HCT116 (cell line): ENCODE results near the gene SLC25A52. TPM values are rescaled to one million over a fixed set of nuclear protein-coding genes. Genes with fewer than 3 reads are reported as not detected.

Experiments
- ATAC-seq: fragments of 200-7000 bp; cut with Tn5 transposase; 2 replicates; pipeline ENCODE4 v1.9.1; 2020; ENCODE audit warnings: mild to moderate bottlenecking, moderate library complexity
- BruUV-seq: library from RNA; stranded (reverse); fragments of 400-500 nt; replicated peaks from 2 replicates; lab custom pipeline; 2021; lab: Mats Ljungman, UMichigan
- CTCF ChIA-PET: fragments of 300-600 bp; sonication (Branson Sonifier 250); formaldehyde crosslinking; loops from one replicate; lab custom pipeline; 2021; ENCODE audit warnings: antibody characterized with exemption; lab: Charles Lee
- POLR2A ChIA-PET: fragments of 300-600, 350-600 bp; sonication (Branson Sonifier 250); formaldehyde crosslinking; loops from one replicate; lab custom pipeline; 2021; ENCODE audit warnings: antibody characterized with exemption; lab: Charles Lee
- RAD21 ChIA-PET, 2 experiments: fragments of 300-600 bp; sonication (Branson Sonifier 250); formaldehyde crosslinking; loops; one replicate each; lab custom pipeline; 2023; ENCODE audit warnings: low total read pairs in 2 of 2; ENCODE audit not compliant: uncharacterized antibody in 2 of 2, unreplicated experiment in 2 of 2, low non-redundant PET in 1 of 2; lab: Charles Lee
- DNase-seq: peaks from one replicate; pipeline ENCODE4 v3.0.0-alpha.2; 2010; ENCODE audit warnings: low read depth, low spot score
- H2AFZ ChIP-seq: fragments of 200-600 bp; shearing (Covaris generic), sonication (generic); 2 replicates; pipeline ENCODE4 v1.6.1; 2017; ENCODE audit warnings: low read depth, mixed run types, mixed read lengths, antibody characterized with exemption, low read length; ENCODE audit not compliant: poor library complexity, severe bottlenecking
- H3K27ac ChIP-seq: 2 replicates; pipeline ENCODE4 v1.5.1; 2012; ENCODE audit warnings: low read depth, low read length
- H3K27me3 ChIP-seq: fragments of 200-600 bp; sonication (generic); 2 replicates; pipeline ENCODE4 v1.6.1; 2016; ENCODE audit warnings: mixed run types, low read length, mixed read lengths; ENCODE audit not compliant: insufficient read depth
- H3K36me3 ChIP-seq, 2 experiments: fragments of 200-500 bp in 1 of 2; fragments of 200-600 bp in 1 of 2; sonication (Bioruptor generic) in 1 of 2; sonication (generic) in 1 of 2; 2 replicates each; pipeline versions ENCODE4 v1.5.1 to v1.6.1; 2014 to 2016; ENCODE audit warnings: low read length in 2 of 2, inconsistent platforms in 1 of 2, mixed read lengths in 1 of 2, mixed run types in 1 of 2; ENCODE audit not compliant: insufficient read depth in 2 of 2, control insufficient read depth in 1 of 2
- H3K4me1 ChIP-seq, 2 experiments: fragments of 200-600 bp in 1 of 2; sonication (generic) in 1 of 2; 2 replicates each; pipeline versions ENCODE4 v1.5.1 to v1.6.1; 2012 to 2017; ENCODE audit warnings: low read length in 2 of 2, inconsistent platforms in 1 of 2, mild to moderate bottlenecking in 1 of 2, mixed read lengths in 1 of 2, mixed run types in 1 of 2, moderate library complexity in 1 of 2; ENCODE audit not compliant: insufficient read depth in 2 of 2, control insufficient read depth in 1 of 2
- H3K4me2 ChIP-seq: fragments of 200-600 bp; sonication (generic); 2 replicates; pipeline ENCODE4 v1.6.1; 2017; ENCODE audit warnings: mixed run types, low read length, mixed read lengths
- H3K4me3 ChIP-seq, 2 experiments: fragments of 200-600 bp in 1 of 2; sonication (generic) in 1 of 2; replicated peaks in 1 of 2; 2 replicates each; pipeline ENCODE4 v1.5.1; 2011 to 2016; ENCODE audit warnings: low read length in 2 of 2, control low read depth in 1 of 2, low read depth in 1 of 2, mild to moderate bottlenecking in 1 of 2, mixed read lengths in 1 of 2, mixed run types in 1 of 2
- H3K79me2 ChIP-seq: fragments of 200-600 bp; sonication (generic); 2 replicates; pipeline ENCODE4 v1.6.1; 2017; ENCODE audit warnings: mild to moderate bottlenecking, mixed run types, low read length, moderate library complexity, mixed read lengths; ENCODE audit not compliant: insufficient read depth
- H3K9ac ChIP-seq: fragments of 200-600 bp; sonication (generic); 2 replicates; pipeline ENCODE4 v1.6.1; 2016; ENCODE audit warnings: low read length, mixed read lengths
- H3K9me2 ChIP-seq: fragments of 200-600 bp; sonication (generic), shearing (Covaris generic); 2 replicates; pipeline ENCODE4 v1.6.1; 2017; ENCODE audit warnings: mixed run types, mild to moderate bottlenecking, moderate library complexity; ENCODE audit not compliant: insufficient read depth
- H3K9me3 ChIP-seq, 2 experiments: fragments of 200-500 bp in 1 of 2; fragments of 200-600 bp in 1 of 2; sonication (Bioruptor generic) in 1 of 2; sonication (generic) in 1 of 2; 2 replicates each; pipeline ENCODE4 v1.6.1; 2014 to 2017; ENCODE audit warnings: low read length in 2 of 2, mixed read lengths in 2 of 2, inconsistent platforms in 1 of 2, low read depth in 1 of 2, mild to moderate bottlenecking in 1 of 2, mixed run types in 1 of 2, moderate library complexity in 1 of 2; ENCODE audit not compliant: control insufficient read depth in 1 of 2, insufficient read depth in 1 of 2
- H4K20me1 ChIP-seq: fragments of 200-600 bp; sonication (generic), shearing (Covaris generic); 2 replicates; pipeline ENCODE4 v1.6.1; 2017; ENCODE audit warnings: mixed run types, mild to moderate bottlenecking, moderate library complexity; ENCODE audit not compliant: insufficient read depth
- CBX3 ChIP-seq: IDR thresholded peaks from 2 replicates; pipeline ENCODE4 v1.6.1; 2012; ENCODE audit warnings: low read depth
- CEBPB ChIP-seq: IDR thresholded peaks from 2 replicates; pipeline ENCODE4 v1.6.1; 2012; ENCODE audit warnings: low read depth
- EGR1 ChIP-seq: IDR thresholded peaks from 2 replicates; pipeline ENCODE4 v1.6.1; 2012; ENCODE audit warnings: low read depth
- ELF1 ChIP-seq: IDR thresholded peaks from 2 replicates; pipeline ENCODE4 v1.6.1; 2012; ENCODE audit warnings: low read depth, borderline replicate concordance
- EZH2 ChIP-seq: fragments of 200-600 bp; sonication (generic); IDR thresholded peaks from 2 replicates; pipeline ENCODE4 v1.6.1; 2017; ENCODE audit warnings: antibody characterized with exemption, mixed run types
- EZH2phosphoT487 ChIP-seq: fragments of 200-600 bp; IDR thresholded peaks from 2 replicates; pipeline ENCODE4 v1.6.1; 2018; ENCODE audit warnings: antibody characterized with exemption, borderline replicate concordance
- FOSL1 ChIP-seq: IDR thresholded peaks from 2 replicates; pipeline ENCODE4 v1.6.1; 2012; ENCODE audit warnings: low read depth
- JUND ChIP-seq: IDR thresholded peaks from 2 replicates; pipeline ENCODE4 v1.6.1; 2012
- POLR2A ChIP-seq: IDR thresholded peaks from 2 replicates; pipeline ENCODE4 v1.7.0; 2011; ENCODE audit warnings: borderline replicate concordance; ENCODE audit not compliant: insufficient read depth, insufficient read length; ENCODE audit errors: extremely low read depth
- POLR2AphosphoS5 ChIP-seq: IDR thresholded peaks from 2 replicates; pipeline ENCODE4 v1.6.1; 2011; ENCODE audit warnings: mild to moderate bottlenecking, low read depth, low read length, moderate library complexity
- RAD21 ChIP-seq: IDR thresholded peaks from 2 replicates; pipeline ENCODE4 v1.6.1; 2012; ENCODE audit warnings: low read depth, mild to moderate bottlenecking
- SIN3A ChIP-seq: IDR thresholded peaks from 2 replicates; pipeline ENCODE4 v1.6.1; 2012; ENCODE audit warnings: low read depth
- SP1 ChIP-seq: IDR thresholded peaks from 2 replicates; pipeline ENCODE4 v1.6.1; 2012; ENCODE audit warnings: low read depth
- YY1 ChIP-seq: IDR thresholded peaks from 2 replicates; pipeline ENCODE4 v1.6.1; 2011; ENCODE audit warnings: low read length, low read depth, moderate library complexity, mild to moderate bottlenecking; ENCODE audit not compliant: insufficient replicate concordance; ENCODE audit errors: extremely low read depth
- ZFX ChIP-seq: fragments of 450-650 bp; IDR thresholded peaks from 2 replicates; pipeline ENCODE4 v1.6.1; 2017
- ZNF274 ChIP-seq: fragments of 200-500 bp; sonication (Bioruptor generic); IDR thresholded peaks from 2 replicates; pipeline ENCODE4 v1.6.1; 2014; ENCODE audit warnings: mild to moderate bottlenecking, low read depth, low read length, inconsistent platforms
- intact Hi-C: fragments of 100-400 bp; cut with micrococcal nuclease; formaldehyde crosslinking; loops from 2 replicates; pipeline ENCODE4 v1.10.0; 2022
- total RNA-seq: library from RNA; stranded (reverse); gene quantifications from one replicate; pipeline ENCODE4 v1.2.1, GENCODE V29; 2021; ENCODE audit not compliant: unreplicated experiment
- TF ChIP-seq, protein P1 (sequence below), 3 experiments: fragments of 200-600 bp in 1 of 3; sonication (generic) in 1 of 3; IDR thresholded peaks in 2 of 3; conservative IDR thresholded peaks in 1 of 3; 2 replicates each; pipeline ENCODE4 v1.5.1; 2012 to 2017; ENCODE audit warnings: low read depth in 2 of 3, low read length in 2 of 3, antibody characterized with exemption in 1 of 3, borderline replicate concordance in 1 of 3, control low read depth in 1 of 3, mild to moderate bottlenecking in 1 of 3, mixed read lengths in 1 of 3, mixed run types in 1 of 3, moderate library complexity in 1 of 3; ENCODE audit not compliant: insufficient read depth in 1 of 3
- TF ChIP-seq, protein P2 (sequence below): IDR thresholded peaks from 2 replicates; pipeline ENCODE4 v1.6.1; 2011; ENCODE audit warnings: mild to moderate bottlenecking, low read length, moderate library complexity; ENCODE audit not compliant: insufficient replicate concordance; ENCODE audit errors: extremely low read depth

The SLC25A52 gene
- total RNA-seq, 1 experiment from 2014 or later: not detected

DNA sequence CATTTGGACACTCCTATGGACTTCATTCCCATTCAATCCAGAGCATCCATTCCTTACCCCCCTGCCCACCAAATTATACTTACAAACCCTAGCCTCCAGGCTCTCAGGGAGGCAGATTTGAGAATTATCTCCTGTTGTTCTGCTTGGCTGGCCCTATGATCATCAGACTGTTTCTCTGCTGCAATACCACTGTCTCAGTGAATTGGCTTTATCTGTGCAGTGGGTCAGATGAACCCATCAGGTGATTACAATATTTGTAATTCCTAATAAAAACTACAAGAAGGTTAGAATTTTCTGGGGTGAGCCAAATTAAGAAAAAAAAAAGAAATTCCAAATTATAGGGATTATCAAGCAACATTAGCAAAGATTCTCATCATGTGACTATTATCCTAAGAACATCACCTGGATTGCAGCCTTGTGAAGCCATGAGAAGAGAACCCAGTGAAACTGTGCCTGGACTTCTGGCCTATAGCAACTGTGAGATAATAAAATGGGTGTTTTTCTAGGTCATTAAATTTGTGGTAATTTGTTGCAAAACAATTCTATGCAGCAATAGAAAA, 17.8 kb upstream of the SLC25A52 start:
- no peak overlapping the region for H3K4me3 ChIP-seq
- intact Hi-C loops: no loop called here
- no peaks in the 10 kb centered on the region for H4K20me1 ChIP-seq
- BruUV-seq: no TSS peak
- H3K9ac ChIP-seq: no peak overlapping the region
- ChIA-PET CTCF (no interaction called here), RAD21 (no interaction called here), POLR2A (no interaction called here)
- H3K4me2 ChIP-seq: no peak overlapping the region
- H3K9me3 ChIP-seq: no peaks in the 10 kb centered on the region
- H3K36me3 ChIP-seq: no peaks in the 10 kb centered on the region
- TF ChIP-seq CBX3: 0 out of 2 replicates have a peak, but pooled peaks have one; percentile 53
- TF ChIP-seq POLR2AphosphoS5: no peak
- no peaks in the 10 kb centered on the region for H3K27me3 ChIP-seq
- DNase-seq (no peak), ATAC-seq (no peak)
- no peak overlapping the region for H2AFZ ChIP-seq
- H3K4me1 ChIP-seq: no peaks in the 10 kb centered on the region
- no peak overlapping the region for H3K27ac ChIP-seq
- H3K9me2 ChIP-seq: no peaks in the 10 kb centered on the region
- H3K79me2 ChIP-seq: no peaks in the 10 kb centered on the region

DNA sequence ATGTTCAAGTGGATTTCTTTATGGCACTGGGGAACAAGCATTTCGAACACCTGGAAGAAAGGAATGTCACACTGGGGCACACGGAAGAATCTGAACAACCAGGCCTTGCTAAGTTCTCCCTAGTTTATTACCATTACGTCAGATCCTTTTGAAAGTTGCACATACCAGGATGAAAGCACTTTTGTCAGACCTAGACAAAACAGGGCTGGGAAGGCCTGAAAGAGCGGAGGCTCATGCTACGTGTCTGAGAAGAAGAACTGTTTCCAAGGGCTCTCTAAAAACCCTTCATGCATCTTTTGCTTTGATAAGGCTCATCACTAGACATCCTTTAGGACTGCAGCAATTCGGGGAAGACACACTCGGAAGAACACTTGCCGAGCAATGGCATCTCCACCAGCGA, 15.4 kb upstream of the SLC25A52 start:
- H3K79me2 ChIP-seq: no peaks in the 10 kb centered on the region
- CTCF ChIA-PET: no interaction called here
- ATAC-seq: no peak

More for the DNA sequence above, 15.4 kb upstream of the SLC25A52 start:
- Histone ChIP-seq H3K27me3 (no peaks in the 10 kb centered on the region), H3K9me2 (no peaks in the 10 kb centered on the region), H3K9ac (no peak overlapping the region), H3K36me3 (no peaks in the 10 kb centered on the region), H3K4me2 (no peak overlapping the region), H3K9me3 (no peaks in the 10 kb centered on the region), H3K27ac (no peak overlapping the region), H3K4me1 (no peaks in the 10 kb centered on the region), H3K4me3 (no peak overlapping the region), H2AFZ (no peak overlapping the region), H4K20me1 (no peaks in the 10 kb centered on the region)
- no TSS peak for BruUV-seq
- ChIA-PET RAD21 (no interaction called here), POLR2A (no interaction called here)
- TF ChIP-seq, protein P1, sequence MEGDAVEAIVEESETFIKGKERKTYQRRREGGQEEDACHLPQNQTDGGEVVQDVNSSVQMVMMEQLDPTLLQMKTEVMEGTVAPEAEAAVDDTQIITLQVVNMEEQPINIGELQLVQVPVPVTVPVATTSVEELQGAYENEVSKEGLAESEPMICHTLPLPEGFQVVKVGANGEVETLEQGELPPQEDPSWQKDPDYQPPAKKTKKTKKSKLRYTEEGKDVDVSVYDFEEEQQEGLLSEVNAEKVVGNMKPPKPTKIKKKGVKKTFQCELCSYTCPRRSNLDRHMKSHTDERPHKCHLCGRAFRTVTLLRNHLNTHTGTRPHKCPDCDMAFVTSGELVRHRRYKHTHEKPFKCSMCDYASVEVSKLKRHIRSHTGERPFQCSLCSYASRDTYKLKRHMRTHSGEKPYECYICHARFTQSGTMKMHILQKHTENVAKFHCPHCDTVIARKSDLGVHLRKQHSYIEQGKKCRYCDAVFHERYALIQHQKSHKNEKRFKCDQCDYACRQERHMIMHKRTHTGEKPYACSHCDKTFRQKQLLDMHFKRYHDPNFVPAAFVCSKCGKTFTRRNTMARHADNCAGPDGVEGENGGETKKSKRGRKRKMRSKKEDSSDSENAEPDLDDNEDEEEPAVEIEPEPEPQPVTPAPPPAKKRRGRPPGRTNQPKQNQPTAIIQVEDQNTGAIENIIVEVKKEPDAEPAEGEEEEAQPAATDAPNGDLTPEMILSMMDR (IDR thresholded peaks at IDR 0.05 in 2 of 3, conservative IDR thresholded peaks at IDR 0.05 in 1 of 3; ENCODE audit: borderline replicate concordance in 1 of 3, insufficient read depth in 1 of 3, low read depth in 2 of 3, low read length in 2 of 3): no peak
- TF ChIP-seq CBX3: no peak
- TF ChIP-seq SIN3A: no peak
- TF ChIP-seq RAD21: no peak
- TF ChIP-seq EGR1: no peak
- TF ChIP-seq, protein P2, sequence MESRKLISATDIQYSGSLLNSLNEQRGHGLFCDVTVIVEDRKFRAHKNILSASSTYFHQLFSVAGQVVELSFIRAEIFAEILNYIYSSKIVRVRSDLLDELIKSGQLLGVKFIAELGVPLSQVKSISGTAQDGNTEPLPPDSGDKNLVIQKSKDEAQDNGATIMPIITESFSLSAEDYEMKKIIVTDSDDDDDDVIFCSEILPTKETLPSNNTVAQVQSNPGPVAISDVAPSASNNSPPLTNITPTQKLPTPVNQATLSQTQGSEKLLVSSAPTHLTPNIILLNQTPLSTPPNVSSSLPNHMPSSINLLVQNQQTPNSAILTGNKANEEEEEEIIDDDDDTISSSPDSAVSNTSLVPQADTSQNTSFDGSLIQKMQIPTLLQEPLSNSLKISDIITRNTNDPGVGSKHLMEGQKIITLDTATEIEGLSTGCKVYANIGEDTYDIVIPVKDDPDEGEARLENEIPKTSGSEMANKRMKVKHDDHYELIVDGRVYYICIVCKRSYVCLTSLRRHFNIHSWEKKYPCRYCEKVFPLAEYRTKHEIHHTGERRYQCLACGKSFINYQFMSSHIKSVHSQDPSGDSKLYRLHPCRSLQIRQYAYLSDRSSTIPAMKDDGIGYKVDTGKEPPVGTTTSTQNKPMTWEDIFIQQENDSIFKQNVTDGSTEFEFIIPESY: no peak
- no peak for TF ChIP-seq FOSL1
- TF ChIP-seq SP1: no peak
- TF ChIP-seq EZH2phosphoT487: no peak
- no peak for TF ChIP-seq CEBPB
- TF ChIP-seq ZFX: no peak
- no peak for TF ChIP-seq JUND
- no peak for TF ChIP-seq ZNF274
- TF ChIP-seq POLR2A: no peak
- TF ChIP-seq ELF1: no peak
- no peak for TF ChIP-seq YY1
- no peak for TF ChIP-seq EZH2
- DNase-seq: no peak
- intact Hi-C loops: no loop called here
